ENCODE results near the gene SLC2A4.

The SLC2A4 gene

GRCh38 chr17:7324438-7324779 is 42.9 kb downstream of the SLC2A4 start:
- Histone ChIP-seq H3K4me1 (ENCODE audit: low read depth, poor library complexity, severe bottlenecking) (no peaks in the 10 kb centered on the region), H3K4me3 (IDR thresholded peaks at IDR 0.05; ENCODE audit: insufficient read depth, low read depth, low read length) (no peak overlapping the region), H3K27me3 (ENCODE audit: insufficient read depth, low read depth) (no peaks in the 10 kb centered on the region), H2AFZ (ENCODE audit: low read depth) (no peak overlapping the region), H4K20me1 (ENCODE audit: insufficient read depth) (no peaks in the 10 kb centered on the region), H3K9ac (no peak overlapping the region), H3K36me3 (ENCODE audit: insufficient read depth) (no peaks in the 10 kb centered on the region), H3K4me2 (no peak overlapping the region), H3K79me2 (ENCODE audit: insufficient read depth, low read depth) (no peaks in the 10 kb centered on the region), H3K27ac (no peak overlapping the region)
- TF ChIP-seq, protein P1, sequence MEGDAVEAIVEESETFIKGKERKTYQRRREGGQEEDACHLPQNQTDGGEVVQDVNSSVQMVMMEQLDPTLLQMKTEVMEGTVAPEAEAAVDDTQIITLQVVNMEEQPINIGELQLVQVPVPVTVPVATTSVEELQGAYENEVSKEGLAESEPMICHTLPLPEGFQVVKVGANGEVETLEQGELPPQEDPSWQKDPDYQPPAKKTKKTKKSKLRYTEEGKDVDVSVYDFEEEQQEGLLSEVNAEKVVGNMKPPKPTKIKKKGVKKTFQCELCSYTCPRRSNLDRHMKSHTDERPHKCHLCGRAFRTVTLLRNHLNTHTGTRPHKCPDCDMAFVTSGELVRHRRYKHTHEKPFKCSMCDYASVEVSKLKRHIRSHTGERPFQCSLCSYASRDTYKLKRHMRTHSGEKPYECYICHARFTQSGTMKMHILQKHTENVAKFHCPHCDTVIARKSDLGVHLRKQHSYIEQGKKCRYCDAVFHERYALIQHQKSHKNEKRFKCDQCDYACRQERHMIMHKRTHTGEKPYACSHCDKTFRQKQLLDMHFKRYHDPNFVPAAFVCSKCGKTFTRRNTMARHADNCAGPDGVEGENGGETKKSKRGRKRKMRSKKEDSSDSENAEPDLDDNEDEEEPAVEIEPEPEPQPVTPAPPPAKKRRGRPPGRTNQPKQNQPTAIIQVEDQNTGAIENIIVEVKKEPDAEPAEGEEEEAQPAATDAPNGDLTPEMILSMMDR (conservative IDR thresholded peaks at IDR 0.05; ENCODE audit: low read depth, low read length), result no peak

DNA sequence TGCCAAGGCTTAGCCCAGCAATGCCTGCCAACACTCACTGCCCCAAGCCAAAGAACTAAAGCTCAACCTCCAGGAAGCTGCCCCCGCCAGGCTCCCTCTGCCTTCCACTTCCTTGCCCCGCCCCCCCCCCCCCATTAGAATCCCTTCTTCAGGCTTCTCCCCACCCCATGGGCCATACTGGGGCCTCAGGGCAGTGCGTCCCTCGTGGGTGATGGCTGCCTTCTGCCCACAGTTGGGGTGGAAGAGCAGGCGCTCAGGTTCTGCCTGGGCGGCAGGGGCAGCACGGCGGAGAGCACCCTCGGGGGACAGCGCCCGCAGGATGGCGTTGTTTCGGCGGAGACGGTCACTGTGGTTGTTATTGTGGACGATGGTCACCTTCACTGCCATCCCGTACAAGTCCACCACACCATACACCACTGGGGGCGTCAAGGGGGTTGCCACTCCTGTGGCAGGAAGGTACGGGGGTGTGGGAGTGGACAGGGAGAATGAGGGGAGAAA is 43.6 kb downstream of the SLC2A4 start:
- Histone ChIP-seq H3K4me1 (ENCODE audit: low read depth, poor library complexity, severe bottlenecking) (no peaks in the 10 kb centered on the region), H3K9ac (no peak overlapping the region), H2AFZ (ENCODE audit: low read depth) (no peak overlapping the region), H3K27me3 (ENCODE audit: insufficient read depth, low read depth) (no peaks in the 10 kb centered on the region), H3K4me2 (no peak overlapping the region), H3K4me3 (IDR thresholded peaks at IDR 0.05; ENCODE audit: insufficient read depth, low read depth, low read length) (no peak overlapping the region), H3K79me2 (ENCODE audit: insufficient read depth, low read depth) (no peaks in the 10 kb centered on the region), H3K36me3 (ENCODE audit: insufficient read depth) (no peaks in the 10 kb centered on the region), H4K20me1 (ENCODE audit: insufficient read depth) (no peaks in the 10 kb centered on the region), H3K27ac (no peak overlapping the region)
- TF ChIP-seq, protein P1 (conservative IDR thresholded peaks at IDR 0.05; ENCODE audit: low read depth, low read length), result no peak

DNA sequence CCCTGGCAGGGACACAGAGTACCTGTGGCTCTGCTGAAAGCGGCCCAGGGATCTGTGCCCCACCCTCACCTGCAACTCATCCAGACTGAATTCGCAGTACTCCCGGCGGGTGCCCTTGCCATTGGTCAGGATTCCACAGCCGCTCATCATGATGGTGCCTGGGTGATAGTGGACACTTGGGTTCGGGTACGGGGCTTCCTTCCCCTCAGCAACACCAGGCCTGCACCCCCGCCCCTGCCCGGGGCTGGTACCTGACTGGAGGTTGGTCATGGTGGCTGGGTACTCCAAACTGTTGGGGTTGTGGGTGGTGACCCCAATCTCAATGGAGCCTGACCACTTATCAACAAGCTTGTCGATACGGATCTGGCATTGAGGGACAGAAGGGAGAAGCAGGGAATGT is 44.7 kb downstream of the SLC2A4 start:
- no peak overlapping the region for H2AFZ ChIP-seq (ENCODE audit: low read depth)
- TF ChIP-seq, protein P1 (conservative IDR thresholded peaks at IDR 0.05; ENCODE audit: low read depth, low read length), result no peak
- H3K4me2 ChIP-seq, result no peak overlapping the region
- H3K27ac ChIP-seq, result no peak overlapping the region
- H3K27me3 ChIP-seq (ENCODE audit: insufficient read depth, low read depth), result no peaks in the 10 kb centered on the region
- H3K4me3 ChIP-seq (IDR thresholded peaks at IDR 0.05; ENCODE audit: insufficient read depth, low read depth, low read length), result no peak overlapping the region
- H3K79me2 ChIP-seq (ENCODE audit: insufficient read depth, low read depth), result no peaks in the 10 kb centered on the region
- no peaks in the 10 kb centered on the region for H4K20me1 ChIP-seq (ENCODE audit: insufficient read depth)
- H3K9ac ChIP-seq, result no peak overlapping the region
- no peaks in the 10 kb centered on the region for H3K36me3 ChIP-seq (ENCODE audit: insufficient read depth)
- no peaks in the 10 kb centered on the region for H3K4me1 ChIP-seq (ENCODE audit: low read depth, poor library complexity, severe bottlenecking)

DNA sequence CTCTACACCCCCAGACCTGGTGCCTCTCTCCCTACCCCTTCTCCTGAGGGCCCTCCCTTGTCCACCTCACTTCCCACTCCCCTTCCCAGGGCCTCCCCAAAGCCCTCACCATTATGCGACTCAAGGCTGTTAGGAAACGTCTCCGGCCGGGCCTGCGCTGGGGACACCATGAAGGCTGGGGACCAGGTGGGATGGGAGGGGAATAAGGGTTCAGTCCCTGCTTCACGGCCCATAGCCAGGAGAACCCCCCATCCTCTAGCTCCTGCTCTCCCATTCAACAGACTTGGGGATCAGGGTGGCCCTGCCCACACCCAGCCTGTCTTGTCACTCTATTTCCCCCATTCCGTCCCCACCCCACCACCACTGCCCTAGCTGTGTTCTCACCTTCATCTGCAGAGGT is 45.5 kb downstream of the SLC2A4 start:
- H3K4me2 ChIP-seq, result no peak overlapping the region
- no peaks in the 10 kb centered on the region for H3K27me3 ChIP-seq (ENCODE audit: insufficient read depth, low read depth)
- H3K27ac ChIP-seq, result no peak overlapping the region
- H3K9ac ChIP-seq, result no peak overlapping the region
- no peak overlapping the region for H3K4me3 ChIP-seq (IDR thresholded peaks at IDR 0.05; ENCODE audit: insufficient read depth, low read depth, low read length)
- H3K4me1 ChIP-seq (ENCODE audit: low read depth, poor library complexity, severe bottlenecking), result no peaks in the 10 kb centered on the region
- TF ChIP-seq, protein P1 (conservative IDR thresholded peaks at IDR 0.05; ENCODE audit: low read depth, low read length), result no peak
- no peaks in the 10 kb centered on the region for H4K20me1 ChIP-seq (ENCODE audit: insufficient read depth)
- no peak overlapping the region for H2AFZ ChIP-seq (ENCODE audit: low read depth)
- no peaks in the 10 kb centered on the region for H3K36me3 ChIP-seq (ENCODE audit: insufficient read depth)
- H3K79me2 ChIP-seq (ENCODE audit: insufficient read depth, low read depth), result no peaks in the 10 kb centered on the region
